Activated CD4-positive, alpha-beta T cell treated with anti-CD3 and anti-CD28 coated beads, Interleukin-2, Interleukin-4, amounts not matched to agents 100 ng/mL and 50 ng/mL, durations not matched to agents 16 hours and 8 hours (primary cell): Measurements from ENCODE around the gene AXIN2.

Experiments used
- DNase-seq: peaks from one replicate; pipeline ENCODE4 v3.0.0-alpha.2; 2020; ENCODE audit warnings: low spot score

AXIN2 gene, protein sequence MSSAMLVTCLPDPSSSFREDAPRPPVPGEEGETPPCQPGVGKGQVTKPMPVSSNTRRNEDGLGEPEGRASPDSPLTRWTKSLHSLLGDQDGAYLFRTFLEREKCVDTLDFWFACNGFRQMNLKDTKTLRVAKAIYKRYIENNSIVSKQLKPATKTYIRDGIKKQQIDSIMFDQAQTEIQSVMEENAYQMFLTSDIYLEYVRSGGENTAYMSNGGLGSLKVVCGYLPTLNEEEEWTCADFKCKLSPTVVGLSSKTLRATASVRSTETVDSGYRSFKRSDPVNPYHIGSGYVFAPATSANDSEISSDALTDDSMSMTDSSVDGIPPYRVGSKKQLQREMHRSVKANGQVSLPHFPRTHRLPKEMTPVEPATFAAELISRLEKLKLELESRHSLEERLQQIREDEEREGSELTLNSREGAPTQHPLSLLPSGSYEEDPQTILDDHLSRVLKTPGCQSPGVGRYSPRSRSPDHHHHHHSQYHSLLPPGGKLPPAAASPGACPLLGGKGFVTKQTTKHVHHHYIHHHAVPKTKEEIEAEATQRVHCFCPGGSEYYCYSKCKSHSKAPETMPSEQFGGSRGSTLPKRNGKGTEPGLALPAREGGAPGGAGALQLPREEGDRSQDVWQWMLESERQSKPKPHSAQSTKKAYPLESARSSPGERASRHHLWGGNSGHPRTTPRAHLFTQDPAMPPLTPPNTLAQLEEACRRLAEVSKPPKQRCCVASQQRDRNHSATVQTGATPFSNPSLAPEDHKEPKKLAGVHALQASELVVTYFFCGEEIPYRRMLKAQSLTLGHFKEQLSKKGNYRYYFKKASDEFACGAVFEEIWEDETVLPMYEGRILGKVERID

DNA sequence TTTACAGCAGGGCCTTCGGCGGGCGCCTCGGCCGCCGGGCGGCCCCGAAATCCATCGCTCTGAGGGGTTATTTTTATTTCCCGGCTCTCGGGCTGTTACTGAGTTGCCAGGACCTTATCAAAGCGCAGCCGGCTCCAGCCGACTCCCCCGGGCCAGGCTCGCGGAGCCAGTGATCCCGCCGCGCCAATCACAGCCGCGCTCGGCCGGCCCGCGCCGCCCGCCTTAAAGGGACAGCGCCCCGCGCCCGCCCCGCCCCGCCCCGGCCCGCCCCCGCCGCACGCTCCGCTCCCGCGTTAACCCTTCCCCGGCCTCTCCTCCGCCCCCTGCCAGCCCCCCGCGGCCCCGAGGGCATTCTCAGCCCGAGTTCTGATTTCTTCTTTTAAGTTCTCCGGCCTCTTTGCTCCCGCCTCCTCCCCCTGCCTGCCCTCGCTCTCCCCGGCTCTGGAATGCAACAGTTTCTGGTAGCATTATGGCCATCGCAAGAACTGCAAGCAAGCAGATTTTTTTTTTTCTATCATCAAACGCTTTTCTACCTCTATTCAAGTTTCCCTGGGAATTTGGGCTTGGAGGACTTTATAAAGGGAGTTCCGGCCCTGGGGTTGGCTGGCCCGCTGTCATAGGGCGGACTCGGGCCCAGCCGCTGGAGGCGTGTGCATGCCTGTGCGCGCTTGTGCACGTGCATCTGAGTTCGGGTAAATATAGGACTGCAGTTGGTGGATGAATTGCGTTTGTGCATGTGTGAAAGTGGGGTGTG lies at the start of gene AXIN2:
AXIN2 (minus strand) TSS at position 197 of the 754 bp plus-strand sequence. CDS start 3,028 bp downstream, outside the sequence.
- peak; percentile 81 for DNase-seq

DNA sequence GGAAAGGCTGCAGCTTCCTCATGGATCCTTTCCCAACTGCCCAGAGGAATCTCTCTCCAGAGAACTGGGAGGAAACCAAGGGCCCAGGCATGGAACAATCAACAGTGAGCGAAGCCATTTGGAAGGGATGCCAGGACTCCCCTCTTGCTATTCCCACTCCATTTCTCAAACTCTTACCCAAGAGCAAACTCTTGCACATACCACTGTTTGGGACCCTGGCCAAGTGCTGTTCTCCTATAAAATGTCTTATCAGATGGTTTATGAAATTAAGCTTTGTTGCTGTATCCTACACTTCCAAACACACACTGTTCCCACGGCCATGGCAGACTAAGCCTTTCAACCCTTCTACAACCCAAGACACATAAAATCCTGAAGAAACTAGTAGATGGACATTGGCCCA lies 48.3 kb upstream of the AXIN2 start:
- no peak for DNase-seq

DNA sequence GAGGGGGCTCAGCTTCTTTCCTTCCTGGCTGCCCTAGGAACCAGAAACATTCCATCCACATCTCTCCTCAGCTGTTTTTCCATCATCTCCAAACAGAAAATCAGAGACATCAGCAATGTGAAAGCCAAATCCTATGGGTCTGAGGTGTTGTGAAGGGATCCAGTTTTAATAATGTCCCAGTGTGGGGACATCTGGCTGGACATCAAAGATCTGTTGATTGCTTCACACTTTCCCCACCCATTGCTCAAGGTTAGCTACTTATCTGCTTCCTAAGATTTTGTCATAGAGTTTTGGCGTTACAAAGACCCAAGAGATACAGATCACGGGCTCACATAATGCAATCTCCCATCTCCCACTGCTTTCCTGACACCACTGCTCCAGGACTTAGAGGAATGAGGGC lies 47.8 kb upstream of the AXIN2 start:
- DNase-seq: no peak

DNA sequence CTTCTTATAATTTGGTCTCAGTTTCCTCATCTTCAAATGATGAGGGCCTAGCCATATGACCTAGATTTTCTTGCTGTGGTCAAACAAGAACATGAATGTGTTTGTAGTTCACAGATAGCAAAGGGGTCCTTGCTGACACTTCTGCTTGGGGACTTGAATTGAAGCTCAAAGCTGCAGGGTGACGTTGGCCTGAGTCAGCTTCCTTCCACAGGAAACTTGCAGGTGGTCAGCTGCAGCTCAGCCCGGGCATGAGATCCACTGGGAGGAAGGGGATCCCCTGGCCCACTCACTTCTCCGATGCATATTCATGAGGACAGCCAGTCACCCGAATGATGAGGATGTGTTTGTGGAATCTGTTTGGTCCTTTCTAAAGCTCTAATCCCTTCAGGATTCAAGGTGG lies 42.6 kb upstream of the AXIN2 start:
- no peak for DNase-seq

DNA sequence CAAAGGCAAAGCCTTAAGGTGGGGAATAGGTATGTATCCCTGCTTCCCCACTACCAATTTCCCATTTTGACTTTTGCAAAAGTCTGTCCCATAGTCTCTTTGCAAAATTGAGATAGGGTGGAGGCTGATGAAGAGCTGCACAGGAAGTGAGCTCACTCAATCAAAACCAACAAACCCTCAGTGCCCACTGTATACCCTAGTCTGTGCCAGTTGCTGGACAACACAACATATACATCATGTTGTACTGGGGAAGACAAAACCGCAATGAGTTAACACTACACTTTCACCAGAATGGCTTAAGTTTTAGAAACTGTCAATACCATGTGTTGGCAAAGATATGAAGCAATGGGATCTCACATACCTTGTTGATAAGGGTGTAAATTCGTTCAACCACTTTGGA lies 40.4 kb upstream of the AXIN2 start:
- DNase-seq: no peak

DNA sequence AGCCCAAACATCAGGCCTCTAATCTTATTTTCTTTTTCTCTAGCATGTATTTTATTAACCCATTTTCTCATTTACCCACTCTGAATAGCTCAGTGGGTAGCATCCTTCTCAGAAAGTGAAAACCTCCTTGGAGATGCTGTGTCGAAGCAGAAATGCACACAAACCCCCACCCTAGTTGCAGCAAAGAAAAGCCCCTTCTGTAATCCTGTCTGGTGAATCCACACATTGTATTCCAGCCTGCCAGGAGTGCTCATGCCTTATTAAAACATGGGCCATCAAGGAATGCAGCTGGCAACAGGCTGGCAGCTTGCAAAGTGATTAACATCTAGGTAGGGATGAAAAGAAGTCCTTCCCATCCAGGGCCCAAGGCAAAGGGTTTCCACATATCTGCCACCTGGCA lies 39.7 kb upstream of the AXIN2 start:
- DNase-seq: no peak

DNA sequence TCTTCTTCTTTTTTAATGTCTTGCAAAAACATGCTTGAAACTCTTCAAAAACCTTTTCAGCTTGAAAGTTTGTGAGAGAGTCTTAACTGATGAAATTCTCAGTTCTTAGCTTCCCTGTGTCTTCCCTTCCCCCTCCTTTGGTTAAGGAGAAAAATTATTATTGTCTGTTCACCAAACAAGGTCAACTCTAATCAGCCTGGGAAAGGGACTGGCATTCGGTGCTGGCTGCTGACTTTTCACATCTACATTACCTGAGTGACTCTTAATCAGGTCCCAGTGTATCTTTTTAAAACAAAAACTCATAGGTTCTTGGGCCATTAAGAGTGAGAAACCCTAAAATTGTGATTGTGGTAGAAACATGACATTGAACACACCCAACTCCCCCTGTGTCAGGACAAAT lies 39.1 kb upstream of the AXIN2 start:
- no peak for DNase-seq

DNA sequence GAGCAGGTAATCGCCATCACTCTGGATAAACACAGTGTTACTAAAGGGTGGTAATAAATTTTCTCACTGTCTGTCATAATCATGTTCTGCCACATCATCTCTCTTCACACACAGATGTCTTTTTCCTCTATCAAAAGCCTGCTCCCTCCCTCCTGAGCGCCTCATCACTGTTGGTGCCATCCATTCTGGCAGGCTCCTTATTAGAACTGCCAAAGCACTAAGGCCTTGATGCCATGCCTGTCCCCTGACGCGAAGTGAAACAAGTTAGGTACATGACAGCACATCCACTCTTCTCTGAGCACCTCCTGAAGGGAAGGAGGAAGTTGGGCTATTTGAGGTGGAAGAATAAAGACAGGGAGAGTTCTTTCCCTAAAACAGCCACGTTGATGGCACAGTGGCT lies 38.2 kb upstream of the AXIN2 start:
- DNase-seq: no peak

DNA sequence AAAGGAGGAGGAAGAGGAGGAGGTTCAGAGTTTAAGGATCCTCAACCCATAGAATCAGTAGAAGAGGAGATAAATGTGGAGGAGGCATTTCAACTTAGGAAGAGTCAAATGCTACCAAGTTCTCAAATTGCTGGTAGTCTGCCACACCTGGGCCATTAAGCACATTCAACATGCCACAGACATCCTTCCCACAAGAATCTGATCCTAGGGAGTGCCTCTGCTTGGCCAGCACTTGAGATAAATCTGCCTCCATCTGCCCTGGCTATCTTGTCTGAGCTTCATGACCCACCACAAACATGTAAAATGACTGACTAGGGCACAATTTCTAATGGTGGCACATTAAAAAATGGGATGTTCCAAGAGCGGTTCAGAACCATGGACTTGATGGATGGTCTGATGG lies 37.3 kb upstream of the AXIN2 start:
- DNase-seq: no peak

DNA sequence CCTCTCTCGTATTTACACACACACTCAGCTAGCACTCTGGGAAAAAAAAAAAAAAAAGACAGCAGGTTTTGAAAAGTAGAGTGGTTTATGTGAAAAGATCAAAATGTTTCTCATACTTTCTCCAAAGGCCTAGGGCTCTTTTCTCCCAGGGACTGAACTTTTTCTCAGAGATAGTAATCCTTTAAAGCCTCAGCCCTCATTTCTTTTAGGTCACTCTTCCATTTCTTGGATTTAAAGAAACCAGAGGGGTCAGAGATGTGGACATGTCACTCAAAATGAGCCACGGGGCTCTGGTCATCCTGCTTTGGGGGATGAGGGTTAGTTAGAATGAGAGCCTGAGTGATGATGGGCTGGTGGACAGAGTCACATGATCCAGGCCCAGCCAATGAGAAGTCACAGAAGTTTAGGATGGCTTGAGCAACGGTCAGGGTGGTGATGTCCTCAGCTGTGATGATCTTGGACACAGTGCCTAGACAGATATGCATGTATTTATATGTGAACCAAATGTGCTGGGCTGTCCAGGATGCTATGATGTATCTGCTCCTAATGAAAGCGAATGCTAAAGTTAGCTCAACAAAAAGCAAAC lies 33.7 kb upstream of the AXIN2 start:
- no peak for DNase-seq

DNA sequence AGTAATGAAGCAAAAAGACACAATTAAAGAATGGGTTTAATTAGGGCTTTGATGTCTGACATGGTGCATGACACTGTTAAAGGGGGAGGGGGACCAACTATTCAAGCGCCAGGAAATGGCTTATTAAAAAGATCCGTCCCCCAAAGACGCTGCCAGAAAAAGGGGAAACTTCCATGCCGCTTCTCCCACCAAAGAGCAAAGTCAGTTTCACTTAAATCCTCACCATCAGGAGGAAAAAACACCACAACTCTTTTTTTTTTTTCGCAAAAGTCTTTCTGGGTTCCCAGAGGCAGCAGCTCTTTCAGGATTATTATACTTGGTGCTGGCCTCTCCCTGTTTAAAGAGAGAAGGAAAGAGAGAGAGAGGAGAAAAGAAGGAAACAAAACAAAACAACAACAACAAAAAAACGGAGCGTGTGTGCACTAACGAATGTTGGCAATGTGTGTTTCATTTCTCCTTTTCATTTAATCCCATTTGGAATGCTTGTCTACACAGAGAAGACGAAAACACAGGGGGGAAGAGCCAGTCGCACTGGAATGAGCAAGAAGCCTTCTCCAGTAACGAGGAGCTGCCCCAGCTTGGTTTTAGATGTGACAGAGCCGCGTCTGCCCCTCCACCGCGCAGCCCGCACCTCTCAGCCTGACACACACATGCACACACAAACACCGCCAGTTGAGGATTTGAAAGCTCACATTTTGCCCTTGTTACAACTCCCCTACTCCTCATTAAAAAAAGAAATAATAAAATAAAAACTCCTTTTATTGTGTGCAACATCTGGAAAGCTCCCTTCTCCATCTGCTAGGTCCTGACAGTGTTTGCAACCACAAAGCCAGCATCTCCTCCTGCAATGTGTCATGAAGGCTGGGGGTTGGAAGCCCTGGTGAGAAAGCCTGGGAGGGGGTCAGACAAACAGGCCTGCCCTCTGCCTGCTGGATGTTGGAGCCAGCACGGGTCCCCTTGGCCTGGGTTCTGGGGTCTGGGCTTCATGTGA lies 32.7 kb upstream of the AXIN2 start:
- peak; percentile 10 for DNase-seq

DNA sequence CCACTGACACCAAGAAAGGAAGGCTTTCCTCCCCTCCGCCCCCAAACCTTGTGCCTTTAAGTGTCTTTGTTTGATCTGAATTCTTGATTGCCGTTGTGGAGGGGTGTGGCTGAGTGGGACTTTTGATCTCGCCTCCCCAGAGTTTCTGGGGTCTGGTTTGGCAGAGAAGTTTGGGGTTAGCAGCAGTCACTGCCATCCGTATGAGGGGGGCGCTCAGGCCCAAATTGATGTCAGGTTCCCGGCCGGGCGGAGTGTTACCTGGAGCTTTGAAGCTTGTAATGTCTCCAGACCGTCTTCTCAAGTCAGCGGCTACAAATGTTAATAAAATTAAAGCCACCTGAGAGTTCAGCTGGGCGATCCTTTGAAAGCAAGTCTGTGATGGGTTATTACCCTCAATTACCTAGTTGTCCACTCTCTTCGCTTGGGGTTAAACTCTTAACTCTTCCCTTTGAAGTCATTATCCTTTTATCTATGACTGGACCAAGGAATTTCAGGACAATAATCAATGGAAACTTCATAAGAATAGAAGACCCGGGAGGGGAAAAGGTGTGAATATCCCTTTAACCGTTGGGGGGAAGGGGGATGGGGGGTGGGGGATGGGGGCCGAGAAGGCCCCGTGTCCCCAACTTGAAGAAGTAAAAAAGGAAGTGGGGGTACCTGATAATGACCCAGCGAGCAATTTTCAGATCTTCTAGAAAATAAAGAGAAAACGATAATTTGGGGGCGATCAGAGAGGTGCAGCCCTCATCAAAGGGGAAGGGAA lies 31.8 kb upstream of the AXIN2 start:
- DNase-seq: no peak

DNA sequence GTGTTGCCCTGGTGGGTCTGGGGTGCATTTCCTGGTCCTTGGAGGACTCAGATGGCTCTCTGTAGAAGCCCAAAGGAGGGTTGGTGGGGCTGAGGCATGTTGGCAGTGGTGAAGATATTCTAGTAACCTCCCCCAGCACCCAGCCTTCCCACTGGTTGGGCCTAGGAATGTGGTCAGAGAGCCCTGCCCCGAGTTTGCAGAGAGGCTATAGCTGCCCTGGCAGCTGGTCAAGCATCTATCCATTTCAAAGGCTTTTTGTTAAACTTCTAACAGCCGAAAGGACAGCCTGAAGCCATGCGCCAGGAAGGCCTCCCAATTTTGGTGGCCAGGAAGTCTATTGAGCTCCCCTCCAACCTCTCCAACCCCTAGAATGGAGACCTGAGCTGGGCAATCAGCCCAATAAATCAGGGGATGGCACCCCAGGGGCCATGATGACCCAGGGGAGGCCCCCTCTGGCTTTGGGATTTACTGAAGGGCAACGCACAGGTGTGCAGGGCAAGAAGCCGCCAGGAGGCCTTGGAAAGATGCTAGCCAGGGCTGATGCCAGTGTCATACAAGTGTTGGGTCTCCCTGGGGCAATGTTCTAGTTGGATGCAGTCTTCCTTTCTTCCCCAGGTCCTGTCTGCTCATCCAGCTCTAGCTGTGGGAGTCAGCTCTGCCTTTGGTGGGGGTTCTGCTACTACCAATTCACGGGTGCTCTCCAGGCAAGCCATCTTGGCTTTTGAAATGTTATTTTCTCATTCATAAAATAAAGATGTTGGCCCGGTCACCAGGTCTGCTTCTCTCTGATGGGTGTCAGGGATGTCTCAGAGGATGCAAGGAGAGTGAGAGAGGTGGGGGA lies 30.9 kb upstream of the AXIN2 start:
- DNase-seq: no peak

DNA sequence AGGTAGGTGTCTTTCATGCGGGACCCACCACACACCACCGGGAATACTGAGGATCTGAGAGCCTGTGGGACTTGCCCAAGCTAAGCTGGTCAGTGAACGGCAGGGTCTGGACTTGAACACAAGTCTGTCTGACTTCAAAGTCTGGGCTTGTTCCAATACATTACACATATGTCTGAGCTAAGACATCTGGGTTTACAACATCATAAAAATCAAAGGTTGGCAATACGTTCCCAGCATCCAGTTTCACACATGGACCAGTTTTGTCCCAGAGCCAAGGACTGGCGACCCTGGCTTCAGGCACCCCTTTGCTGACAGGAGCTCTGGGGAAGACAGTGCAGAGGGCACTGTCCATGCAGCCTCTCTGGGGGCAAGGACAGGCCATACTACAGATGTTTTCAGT lies 27.9 kb upstream of the AXIN2 start:
- DNase-seq: no peak

DNA sequence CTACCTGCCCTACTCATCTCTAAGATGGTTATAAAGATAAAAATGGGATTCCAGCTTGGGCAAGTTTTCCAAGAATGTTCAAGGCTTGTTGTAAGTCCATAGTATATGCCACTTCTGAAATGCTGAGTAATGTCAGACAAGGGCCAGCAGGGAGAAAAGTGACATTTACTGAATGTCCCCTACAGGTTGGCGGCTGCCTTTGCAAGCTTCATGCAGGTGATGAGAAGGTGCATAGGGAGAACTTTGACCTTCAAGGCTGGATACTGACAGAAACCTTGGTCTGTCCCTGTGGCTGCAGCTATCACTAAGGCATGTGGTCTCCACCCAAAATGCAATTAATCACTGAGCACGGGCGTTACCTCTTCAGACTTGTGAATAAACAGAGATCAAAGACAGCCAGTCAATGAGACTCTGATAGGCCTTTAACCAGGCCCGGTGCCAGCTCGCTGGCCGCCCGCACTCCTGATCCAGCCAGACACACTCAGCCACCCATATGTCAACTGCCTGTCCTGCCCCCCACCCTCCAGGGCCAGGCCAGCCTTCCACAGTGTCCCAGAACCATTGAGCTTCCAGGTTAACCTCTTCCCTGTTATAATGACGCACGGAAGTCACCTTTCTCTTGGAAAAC lies 26.8 kb upstream of the AXIN2 start:
- DNase-seq: no peak

DNA sequence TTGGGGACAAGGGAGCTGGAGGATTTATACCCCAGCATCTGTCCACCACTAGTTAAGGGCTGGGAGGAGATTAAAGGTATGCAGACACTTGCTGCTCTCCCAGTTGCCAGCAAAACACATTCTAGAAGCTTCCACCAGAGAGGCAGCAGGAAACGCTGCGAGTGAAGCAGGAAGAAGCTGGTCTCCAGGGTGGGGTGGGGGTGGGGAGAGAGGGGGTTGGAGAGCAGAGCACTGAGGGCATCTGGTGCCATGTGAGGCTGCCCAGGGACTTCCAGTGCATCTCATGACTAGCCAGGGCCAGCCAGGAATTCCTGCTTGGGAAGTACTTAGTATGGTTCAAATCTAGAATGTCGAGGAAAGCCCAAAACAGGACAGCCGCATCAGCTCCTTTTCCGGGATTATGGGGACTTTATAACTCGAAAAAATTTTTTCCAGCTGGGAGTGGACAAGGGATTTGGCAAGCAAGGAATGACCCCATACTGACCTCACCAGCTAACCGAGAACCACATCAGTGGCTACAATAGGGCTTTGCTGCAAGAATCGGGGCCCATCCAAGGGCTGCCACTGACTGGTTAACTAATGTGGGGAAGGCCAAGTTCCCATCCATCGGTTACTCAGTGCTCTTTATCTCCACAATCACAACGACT lies 26.2 kb upstream of the AXIN2 start:
- no peak for DNase-seq

DNA sequence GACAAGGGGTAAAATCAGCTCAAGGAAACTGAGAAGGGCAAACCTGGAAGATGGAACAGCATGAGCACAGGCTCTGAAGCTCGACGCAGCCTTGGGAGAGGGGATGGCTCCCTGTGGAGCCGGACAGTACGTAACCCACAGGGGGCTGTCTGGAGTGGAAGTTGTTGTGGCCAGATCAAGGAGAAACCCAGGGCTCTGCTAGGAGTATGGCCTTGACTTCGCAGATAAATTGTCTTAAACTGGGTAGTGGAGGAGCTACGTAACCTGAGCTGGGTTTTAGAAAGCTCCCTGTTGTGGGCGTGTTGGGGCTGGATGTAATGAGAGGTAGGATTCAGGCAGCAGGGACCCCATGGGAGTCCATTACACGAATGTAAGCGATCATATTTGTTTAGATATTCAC lies 25.5 kb upstream of the AXIN2 start:
- no peak for DNase-seq
